GM21367 (cell line): ENCODE results near the gene KLHDC2.
"Not testable (repeated sequence)": the region's sequence is repeated elsewhere in the genome, so short reads cannot be mapped to it uniquely, and the experiment has no call there.

Experiments used
- ATAC-seq: cut with Tn5 transposase; IDR thresholded peaks from one replicate; pipeline ENCODE4 v1.9.1; 2021; ENCODE audit not compliant: unreplicated experiment

Gene KLHDC2

DNA sequence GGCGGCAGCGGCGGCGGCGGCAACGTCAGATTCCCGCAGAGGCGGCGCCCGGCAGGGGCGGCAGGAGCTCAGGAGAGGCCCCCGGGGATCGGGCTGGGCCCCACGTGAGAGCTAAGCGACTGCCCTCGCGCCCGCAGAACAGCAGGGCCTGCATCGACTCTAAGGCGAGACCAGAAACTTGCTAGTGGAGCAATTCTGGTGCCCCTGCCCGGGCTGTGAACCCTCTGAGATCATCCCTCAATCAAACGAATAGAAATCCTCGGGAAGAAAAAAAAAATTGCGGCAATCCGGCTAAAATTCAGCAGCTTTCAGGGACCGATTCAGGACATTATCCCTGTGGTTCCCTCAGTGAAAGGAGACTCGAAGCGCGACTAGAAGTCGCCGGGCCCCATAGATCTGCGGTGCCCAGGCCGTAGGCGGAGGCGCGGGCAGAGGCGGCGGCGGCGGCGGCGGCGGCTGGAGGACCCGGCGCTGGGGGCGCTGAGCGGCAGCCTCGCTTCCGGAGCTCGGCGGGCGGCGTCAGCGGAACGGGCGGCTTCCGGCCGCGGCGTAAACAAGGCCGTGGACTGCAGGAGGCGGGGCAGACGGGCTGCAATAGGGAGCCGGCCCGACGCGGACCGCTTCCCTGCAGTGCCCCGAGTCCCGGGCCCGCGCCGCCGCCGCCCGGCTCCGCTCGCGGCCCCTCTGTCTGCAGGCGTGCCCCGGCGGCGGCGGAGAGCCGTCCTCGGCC, at the start of gene KLHDC2:
KLHDC2 (plus strand) TSS at position 583 of the 730 bp plus-strand sequence. CDS start 316 bp downstream, outside the sequence.
- ATAC-seq, result peak; percentile 91

- ATAC-seq, result no peak
Measured at GRCh38 chr14:49720744-49721143, 47.2 kb upstream of the KLHDC2 start.

- not testable (repeated sequence) for ATAC-seq
Measured at GRCh38 chr14:49721733-49722435, 46.1 kb upstream of the KLHDC2 start.

GRCh38 chr14:49727171-49727570, 40.8 kb upstream of the KLHDC2 start:
- ATAC-seq, result no peak

GRCh38 chr14:49732896-49733295, 35.1 kb upstream of the KLHDC2 start:
- ATAC-seq, result no peak

DNA sequence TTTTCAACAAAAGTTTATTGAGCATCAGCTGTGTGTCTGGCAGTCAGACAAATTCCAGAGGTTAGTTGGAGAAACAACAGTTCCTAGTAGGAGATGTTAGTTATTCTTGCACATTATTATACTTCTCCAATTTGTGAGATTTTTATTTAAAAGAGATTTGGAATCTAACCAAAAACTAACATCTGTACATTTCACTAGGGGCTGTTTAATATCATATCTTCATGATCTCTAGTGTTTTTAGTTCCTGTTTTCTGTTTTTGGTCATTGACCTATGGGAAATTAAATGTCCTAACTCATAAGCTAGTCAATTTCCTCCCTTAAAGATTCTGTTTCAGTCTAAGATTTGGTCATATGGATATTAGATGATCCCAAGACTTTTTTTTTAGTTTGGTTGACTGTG, 34.1 kb upstream of the KLHDC2 start:
- ATAC-seq, result no peak

DNA sequence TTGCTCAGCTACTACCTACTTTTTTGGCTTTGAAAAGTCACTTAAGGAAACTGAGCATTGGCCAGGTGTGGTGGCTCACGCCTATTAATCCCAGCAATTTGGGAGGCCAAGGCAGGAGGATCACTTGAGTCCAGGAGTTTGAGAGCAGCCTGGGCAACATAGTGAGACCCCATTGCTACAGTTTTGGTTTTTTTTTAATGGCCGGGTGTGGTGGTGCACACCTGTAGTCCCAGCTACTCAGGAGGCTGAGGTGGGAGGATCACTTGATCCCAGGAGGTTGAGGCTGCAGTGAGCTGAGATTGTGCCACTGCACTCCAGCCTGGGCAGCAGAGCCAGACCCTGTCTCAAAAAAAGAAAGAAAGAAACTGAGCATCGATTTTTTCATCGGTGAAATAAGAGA, 32.3 kb upstream of the KLHDC2 start:
- ATAC-seq, result not testable (repeated sequence)

GRCh38 chr14:49745191-49745590, 22.8 kb upstream of the KLHDC2 start:
- no peak for ATAC-seq

DNA sequence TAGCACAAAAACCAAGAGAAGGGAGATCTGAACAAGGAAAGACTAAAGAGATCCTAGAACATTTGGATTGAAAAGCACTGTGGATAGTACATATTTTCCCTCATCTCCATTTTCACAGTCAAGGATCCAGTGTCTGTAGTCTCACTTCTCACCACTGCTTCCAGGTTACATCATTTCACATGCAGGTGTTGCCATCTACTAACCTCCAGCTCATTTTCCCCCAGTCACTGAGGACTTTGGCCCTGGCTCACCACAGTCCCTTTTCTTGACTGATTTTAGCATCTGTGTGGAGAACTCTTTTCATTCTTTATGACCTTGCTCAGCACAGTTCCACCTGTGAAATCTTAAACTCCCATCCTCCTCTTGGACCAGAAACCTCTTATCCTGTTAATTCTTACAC, 21.5 kb upstream of the KLHDC2 start:
- ATAC-seq, result not testable (repeated sequence)

DNA sequence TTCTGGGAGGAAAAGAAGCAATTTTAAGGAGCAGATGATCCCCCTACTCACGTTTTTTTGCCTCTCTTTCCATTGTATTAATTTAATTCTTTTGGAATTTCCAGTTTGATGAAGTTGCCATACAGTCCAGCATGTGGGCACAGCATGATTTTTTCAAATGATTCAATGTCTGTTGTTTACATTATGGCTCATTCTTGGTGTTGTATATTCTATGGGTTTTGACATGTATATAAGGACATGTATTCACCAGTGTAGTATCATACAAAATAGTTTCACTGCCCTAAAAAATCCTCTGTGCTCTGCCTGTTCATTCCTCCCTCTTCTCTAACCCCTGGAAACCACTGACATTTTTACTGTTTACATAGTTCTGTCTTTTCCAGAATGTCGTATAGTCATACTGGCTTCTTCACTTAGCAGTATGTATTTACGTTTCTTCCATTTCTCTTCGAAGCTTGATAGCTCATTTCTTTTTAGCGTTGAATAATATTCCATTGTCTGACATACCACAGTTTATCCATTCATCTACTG, 13.3 kb upstream of the KLHDC2 start:
- ATAC-seq, result no peak

GRCh38 chr14:49755378-49755777, 12.6 kb upstream of the KLHDC2 start:
- ATAC-seq, result no peak

GRCh38 chr14:49761839-49762551, 6.0 kb upstream of the KLHDC2 start:
- ATAC-seq, result no peak

DNA sequence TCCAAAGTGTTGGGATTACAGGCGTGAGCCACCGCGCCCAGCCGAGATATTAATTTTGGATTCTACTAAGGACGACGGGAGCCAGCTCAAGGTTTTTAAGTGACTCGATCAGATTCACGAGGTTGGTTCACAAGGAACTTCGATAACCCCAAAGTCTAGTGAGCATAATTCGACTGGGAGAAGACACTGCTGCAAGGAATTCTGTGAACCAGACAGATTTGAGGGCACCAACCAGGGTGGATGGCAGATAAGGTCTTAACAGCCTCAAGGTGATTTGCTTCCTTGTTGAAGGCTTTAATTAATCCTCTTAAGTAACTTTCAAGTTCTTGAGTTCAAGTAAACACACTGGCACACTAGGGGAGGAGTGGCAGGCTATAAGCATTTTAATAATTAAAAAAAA, 1.1 kb upstream of the KLHDC2 start:
- no peak for ATAC-seq

GRCh38 chr14:49767270-49767570, 733 bp upstream of the KLHDC2 start:
- no peak for ATAC-seq

DNA sequence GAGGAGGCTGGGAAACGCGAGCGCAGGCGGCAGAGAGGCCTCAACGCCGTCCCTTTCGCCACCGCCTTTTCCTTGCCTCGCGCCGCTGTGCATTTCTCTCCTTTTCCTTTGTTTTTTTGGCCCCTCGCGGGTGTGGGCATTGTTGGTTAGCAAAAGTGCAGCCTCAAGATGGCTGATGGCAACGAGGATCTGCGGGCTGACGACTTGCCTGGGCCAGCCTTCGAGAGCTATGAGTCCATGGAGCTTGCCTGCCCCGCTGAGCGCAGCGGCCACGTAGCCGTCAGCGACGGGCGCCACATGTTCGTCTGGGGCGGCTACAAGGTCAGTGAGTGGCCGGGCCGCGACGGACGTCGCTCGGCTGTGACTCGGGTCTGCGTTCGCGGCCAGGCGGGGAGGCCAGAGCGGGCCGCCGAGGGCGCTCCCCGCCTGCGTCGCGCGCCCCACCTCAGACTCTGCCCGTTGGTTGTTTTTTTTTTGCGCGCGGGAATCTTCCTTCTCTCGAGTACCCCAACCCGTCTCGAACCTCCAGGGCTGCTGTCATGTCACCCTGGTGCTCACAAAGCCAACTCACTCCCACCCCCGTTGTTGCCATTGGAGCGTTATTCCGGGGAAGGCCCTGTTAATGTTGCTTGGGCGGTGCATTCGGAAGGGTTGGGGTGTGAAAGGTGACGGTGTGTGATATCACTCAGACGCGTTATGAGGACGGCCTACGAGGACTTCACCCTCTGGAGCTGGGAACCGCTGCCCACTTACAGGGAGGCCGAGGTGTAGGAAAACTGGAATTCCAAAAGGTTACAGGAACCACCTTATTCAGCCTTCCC, 558 bp downstream of the KLHDC2 start:
- ATAC-seq, result peak; percentile 20

GRCh38 chr14:49769171-49769570, 1.2 kb downstream of the KLHDC2 start:
- ATAC-seq, result no peak

- ATAC-seq, result no peak
Measured at GRCh38 chr14:49769581-49770211, 1.7 kb downstream of the KLHDC2 start.

GRCh38 chr14:49770212-49770817, 2.4 kb downstream of the KLHDC2 start:
- no peak for ATAC-seq

- ATAC-seq, result not testable (repeated sequence)
Measured at GRCh38 chr14:49771691-49772090, 3.7 kb downstream of the KLHDC2 start.

- ATAC-seq, result no peak
Measured at GRCh38 chr14:49774106-49774505, 6.2 kb downstream of the KLHDC2 start.
